GM20000 (cell line): ENCODE results near the gene MT1H.

ENCODE experiments used
- DNase-seq: peaks from one replicate; pipeline ENCODE4 v3.0.0; 2012; ENCODE audit warnings: low spot score
- CTCF ChIP-seq: IDR thresholded peaks from 2 replicates; pipeline ENCODE4 v1.5.1; 2012; ENCODE audit warnings: mild to moderate bottlenecking, control low read depth; ENCODE audit errors: extremely low read depth, missing control alignments

MT1H gene

DNA sequence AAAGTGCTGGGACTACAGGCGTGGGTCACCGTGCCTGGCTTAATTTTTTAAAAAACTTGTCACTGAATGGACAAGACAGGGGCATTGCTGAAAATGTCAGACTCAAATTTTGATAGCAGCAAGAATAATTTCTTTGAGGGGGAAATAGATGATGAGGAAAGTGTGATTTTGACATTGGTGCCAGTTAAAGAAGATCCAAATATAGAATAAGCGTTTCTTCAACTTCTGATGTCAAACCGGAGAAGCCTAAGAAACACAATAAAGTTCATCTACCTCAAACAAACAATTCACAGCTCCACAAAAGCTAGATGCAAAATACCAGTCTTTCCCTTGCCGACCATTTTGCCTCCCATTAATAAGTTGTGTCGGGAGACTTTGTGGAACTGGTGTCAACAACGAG lies 17.1 kb downstream of the MT1H start:
- TF ChIP-seq CTCF: no peak
- DNase-seq: no peak

GRCh38 chr16:56688762-56689161 lies 19.1 kb downstream of the MT1H start:
- TF ChIP-seq CTCF: no peak
- no peak for DNase-seq

- no peak for TF ChIP-seq CTCF
- no peak for DNase-seq
Observed at GRCh38 chr16:56689171-56689570, 19.6 kb downstream of the MT1H start.

DNA sequence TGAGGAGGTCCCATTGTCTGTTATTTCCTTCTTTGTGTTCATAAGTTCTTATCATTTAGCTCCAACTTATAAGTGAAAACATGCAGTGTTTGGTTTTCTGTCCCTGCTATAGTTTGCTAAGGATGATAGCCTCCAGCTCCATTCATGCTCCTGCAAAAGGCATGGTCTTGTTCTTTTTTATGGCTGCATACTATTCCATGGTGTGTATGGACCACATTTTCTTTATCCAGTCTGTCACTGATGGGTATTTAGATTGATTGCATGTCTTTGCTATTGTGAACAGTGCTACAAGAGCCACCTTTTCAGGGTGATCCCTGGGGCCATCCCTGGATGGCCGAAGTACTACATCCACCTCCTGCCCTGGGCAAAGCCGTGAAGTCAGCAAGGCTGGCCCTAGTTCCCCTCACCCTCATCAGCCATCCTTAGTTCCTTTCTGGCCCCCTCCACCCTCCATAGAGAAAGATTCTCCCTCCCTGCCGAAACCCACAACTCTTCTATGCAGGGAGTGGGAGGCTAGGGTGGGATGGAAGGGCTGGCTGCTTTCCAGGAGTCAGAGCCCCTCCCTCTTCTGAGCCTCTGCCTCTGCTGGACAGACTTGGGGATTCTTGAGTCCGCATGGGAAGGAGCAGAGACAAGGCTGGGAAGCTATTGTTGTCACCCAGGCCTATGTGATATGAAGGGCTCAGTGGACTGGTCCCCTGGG lies 21.0 kb downstream of the MT1H start:
- DNase-seq: no peak
- TF ChIP-seq CTCF: no peak

DNA sequence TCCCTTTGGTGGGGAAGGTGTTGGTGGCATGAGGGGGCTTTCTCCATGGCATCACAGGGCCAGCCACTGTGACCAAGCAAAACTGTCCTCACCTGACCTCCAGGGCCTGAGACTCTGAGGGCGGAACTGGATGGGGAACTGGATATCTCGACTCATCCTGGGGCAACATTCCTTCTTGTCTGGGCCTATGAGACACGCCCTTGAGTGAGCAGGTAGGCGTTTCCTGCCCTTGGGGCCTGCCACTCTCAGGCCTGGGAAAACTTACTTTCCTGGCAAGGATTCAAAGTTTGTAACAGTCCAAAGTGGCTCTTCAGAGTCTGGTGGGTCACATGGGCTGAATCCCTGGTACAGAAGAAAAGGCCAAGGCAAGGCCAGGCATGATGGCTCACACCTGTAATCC lies 22.3 kb downstream of the MT1H start:
- no peak for DNase-seq
- TF ChIP-seq CTCF: no peak

- no peak for TF ChIP-seq CTCF
- DNase-seq: no peak
Observed at GRCh38 chr16:56695246-56695645, 25.6 kb downstream of the MT1H start.

GRCh38 chr16:56697456-56698155 lies 28.0 kb downstream of the MT1H start:
- no peak for TF ChIP-seq CTCF
- no peak for DNase-seq
